Ascending aorta (tissue), 2 donors: ENCODE results near the gene CROT. TPM values are rescaled to one million over a fixed set of nuclear protein-coding genes. Genes with fewer than 3 reads are reported as not detected.

ENCODE experiments used
- DNase-seq, 2 donors: peaks; one replicate each; pipeline ENCODE4 v3.0.0-alpha.2; 2019; ENCODE audit warnings: low spot score in 2 of 2
- H3K27ac ChIP-seq, 2 donors: fragments of 200-600 bp; sonication (generic); one replicate each; pipeline ENCODE4 v1.5.1; 2016 to 2017; ENCODE audit warnings: mild to moderate bottlenecking in 1 of 2
- H3K27me3 ChIP-seq: fragments of 200-600 bp; sonication (generic); one replicate; pipeline ENCODE4 v1.5.1; 2017
- H3K36me3 ChIP-seq, 2 donors: fragments of 200-600 bp; sonication (generic); one replicate each; pipeline ENCODE4 v1.5.1; 2016
- H3K4me1 ChIP-seq, 2 donors: fragments of 200-600 bp; sonication (generic); one replicate each; pipeline ENCODE4 v1.5.1; 2016 to 2017; ENCODE audit warnings: mild to moderate bottlenecking in 1 of 2
- H3K4me3 ChIP-seq, 2 donors: fragments of 200-600 bp; sonication (generic); one replicate each; pipeline ENCODE4 v1.5.1; 2016 to 2017; ENCODE audit warnings: mild to moderate bottlenecking in 1 of 2
- H3K9me3 ChIP-seq, 2 donors: fragments of 200-600 bp; sonication (generic); one replicate each; pipeline ENCODE4 v1.5.1; 2016
- intact Hi-C: fragments of 100-400 bp; cut with DNase I; formaldehyde crosslinking; loops from one replicate; pipeline ENCODE4 v1.15.1; 2023
- total RNA-seq: library from RNA; depleted of rRNA; stranded (reverse); fragments of >200 nt; gene quantifications from one replicate; pipeline ENCODE4 v1.1.0, GENCODE V29; 2016
- TF ChIP-seq, protein P1 (sequence below), 3 experiments: fragments of 200-600 bp in 2 of 3; fragments of 450-650 bp in 1 of 3; sonication (generic) in 2 of 3; IDR thresholded peaks; one replicate each; pipeline ENCODE4 v1.5.1; 2016 to 2019; ENCODE audit warnings: antibody characterized with exemption in 3 of 3, mild to moderate bottlenecking in 1 of 3, moderate library complexity in 1 of 3

Gene CROT
- total RNA-seq, 1 donor from 2014 or later, result 3.0 TPM

DNA sequence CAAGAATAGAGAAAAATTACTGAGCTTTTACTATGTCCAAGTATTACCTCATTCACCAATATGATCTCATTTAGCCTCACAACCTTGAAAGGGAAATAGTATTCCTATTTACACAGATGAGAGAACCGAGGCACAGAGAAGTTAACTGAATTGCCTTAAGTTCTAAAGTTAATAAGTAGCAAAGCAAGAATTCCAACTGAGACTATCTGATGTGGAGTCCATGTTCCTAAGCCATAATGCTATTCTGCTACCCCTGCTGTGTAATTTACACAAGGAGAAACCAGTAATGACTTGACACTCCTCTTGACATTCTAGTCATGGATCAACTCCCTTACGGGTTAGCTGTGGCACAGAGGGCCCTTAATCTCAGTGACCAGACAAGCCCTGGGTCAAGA lies 69.3 kb downstream of the CROT start:
- H3K4me3 ChIP-seq, result no peak overlapping the region
- H3K27me3 ChIP-seq, result no peaks in the 10 kb centered on the region
- no peaks in the 10 kb centered on the region for H3K9me3 ChIP-seq
- intact Hi-C loops, result loop anchor here (5.0 kb wide), 1 partner anchor 262 kb away; the partner anchor contains the start of gene DMTF1
- DNase-seq, result no peak
- TF ChIP-seq, protein P1, sequence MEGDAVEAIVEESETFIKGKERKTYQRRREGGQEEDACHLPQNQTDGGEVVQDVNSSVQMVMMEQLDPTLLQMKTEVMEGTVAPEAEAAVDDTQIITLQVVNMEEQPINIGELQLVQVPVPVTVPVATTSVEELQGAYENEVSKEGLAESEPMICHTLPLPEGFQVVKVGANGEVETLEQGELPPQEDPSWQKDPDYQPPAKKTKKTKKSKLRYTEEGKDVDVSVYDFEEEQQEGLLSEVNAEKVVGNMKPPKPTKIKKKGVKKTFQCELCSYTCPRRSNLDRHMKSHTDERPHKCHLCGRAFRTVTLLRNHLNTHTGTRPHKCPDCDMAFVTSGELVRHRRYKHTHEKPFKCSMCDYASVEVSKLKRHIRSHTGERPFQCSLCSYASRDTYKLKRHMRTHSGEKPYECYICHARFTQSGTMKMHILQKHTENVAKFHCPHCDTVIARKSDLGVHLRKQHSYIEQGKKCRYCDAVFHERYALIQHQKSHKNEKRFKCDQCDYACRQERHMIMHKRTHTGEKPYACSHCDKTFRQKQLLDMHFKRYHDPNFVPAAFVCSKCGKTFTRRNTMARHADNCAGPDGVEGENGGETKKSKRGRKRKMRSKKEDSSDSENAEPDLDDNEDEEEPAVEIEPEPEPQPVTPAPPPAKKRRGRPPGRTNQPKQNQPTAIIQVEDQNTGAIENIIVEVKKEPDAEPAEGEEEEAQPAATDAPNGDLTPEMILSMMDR (IDR thresholded peaks at IDR 0.05), result no peak
- H3K27ac ChIP-seq, result peak overlapping the region; percentile 72 to 74
- peaks cover 0 to 14% of the 10 kb centered on the region in 2 donors for H3K4me1 ChIP-seq
- no peaks in the 10 kb centered on the region for H3K36me3 ChIP-seq

DNA sequence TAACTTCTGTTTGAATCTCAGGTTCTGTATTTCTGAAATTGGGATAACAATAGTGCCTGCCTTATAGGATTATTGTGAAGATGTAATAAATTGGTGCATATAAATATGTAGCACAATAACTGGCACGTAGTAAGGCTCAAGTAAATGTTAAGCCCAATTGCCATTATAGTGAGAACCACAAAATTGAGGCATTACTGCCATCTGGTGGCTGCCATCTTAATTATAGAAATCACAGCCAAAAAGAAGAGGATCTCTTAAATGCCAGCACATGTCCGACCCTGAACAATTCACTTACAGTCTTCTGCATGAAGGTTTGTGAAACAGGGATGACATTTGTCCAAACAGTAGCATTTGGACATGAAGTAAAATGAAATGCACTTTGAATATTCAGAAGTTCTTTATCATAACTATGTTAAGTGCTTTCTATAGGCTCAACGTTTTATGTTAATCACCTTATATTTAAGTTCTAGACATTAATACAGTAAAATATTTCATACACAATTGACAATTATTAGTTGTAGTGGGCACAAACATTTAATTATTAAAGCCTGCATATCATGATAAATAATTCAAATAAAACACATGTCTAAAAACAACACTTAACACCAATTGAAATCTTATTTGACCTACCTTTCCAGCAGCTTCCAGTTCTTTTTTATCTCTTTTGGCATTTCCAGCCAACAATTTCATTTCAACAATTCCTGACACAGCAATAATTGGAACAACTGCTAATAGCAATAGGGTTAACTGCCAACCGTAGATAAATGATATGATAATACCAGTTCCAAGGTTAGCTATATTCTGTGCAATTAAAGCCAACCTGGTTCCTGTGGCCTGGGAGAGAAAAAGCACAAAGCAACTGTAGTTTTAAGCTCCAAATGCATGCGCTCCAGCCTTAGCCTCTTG lies 71.5 kb downstream of the CROT start:
- peak in 1 of 2 donors; percentile 73 for DNase-seq
- Histone ChIP-seq H3K4me1 (peaks cover 0 to 3% of the 10 kb centered on the region in 2 donors), H3K27me3 (no peaks in the 10 kb centered on the region), H3K27ac (no peak overlapping the region), H3K4me3 (no peak overlapping the region), H3K36me3 (no peaks in the 10 kb centered on the region), H3K9me3 (no peaks in the 10 kb centered on the region)
- TF ChIP-seq, protein P1 (IDR thresholded peaks at IDR 0.05), result peak; percentile 40 to 70 (median 50)
- intact Hi-C loops, result loop anchor here (1.0 kb wide), 2 partner anchors 72 to 105 kb away; partner anchors contain the start of gene CROT

DNA sequence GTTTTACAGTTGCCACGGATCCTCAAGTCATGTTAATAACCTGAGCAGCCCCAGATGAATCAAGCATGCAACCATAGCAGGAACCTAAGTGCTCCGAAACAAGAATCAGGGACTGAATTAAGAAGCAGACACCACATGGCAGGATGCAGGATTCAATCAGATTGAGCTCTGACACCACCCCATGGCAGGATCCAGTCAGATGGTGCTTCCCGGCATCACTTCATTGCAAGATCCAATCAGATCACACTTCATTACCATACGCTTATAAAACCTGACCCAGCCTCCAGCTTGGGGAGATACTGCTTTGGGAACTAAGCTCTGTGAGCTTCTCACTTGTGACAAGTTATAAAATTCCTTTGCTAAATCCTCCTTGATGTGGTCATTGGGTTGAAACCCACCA lies 74.7 kb downstream of the CROT start:
- DNase-seq, result no peak
- H3K9me3 ChIP-seq, result no peaks in the 10 kb centered on the region
- intact Hi-C loops, result no loop called here
- H3K27ac ChIP-seq, result no peak overlapping the region
- TF ChIP-seq, protein P1 (IDR thresholded peaks at IDR 0.05), result no peak
- no peak overlapping the region for H3K4me3 ChIP-seq
- no peaks in the 10 kb centered on the region for H3K27me3 ChIP-seq
- no peaks in the 10 kb centered on the region for H3K36me3 ChIP-seq
- no peaks in the 10 kb centered on the region for H3K4me1 ChIP-seq

DNA sequence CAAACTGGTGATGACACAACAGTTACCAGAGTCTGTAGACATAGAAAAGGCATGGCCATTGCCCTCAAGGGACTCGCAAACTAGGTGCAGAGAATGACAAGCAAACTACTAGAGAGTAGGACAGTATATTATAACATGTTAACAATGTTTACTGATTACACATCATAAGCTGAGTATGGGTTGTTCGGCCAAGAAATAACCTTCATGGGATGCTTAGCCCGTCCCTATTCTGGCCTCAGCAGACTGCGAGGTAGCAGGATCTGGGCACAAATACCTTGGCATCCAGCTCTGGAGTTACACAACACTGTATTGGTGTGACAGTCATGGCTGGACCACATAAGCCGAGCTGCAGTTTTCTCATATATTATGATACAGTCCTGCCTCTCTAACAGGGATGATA lies 78.6 kb downstream of the CROT start:
- Histone ChIP-seq H3K4me3 (no peak overlapping the region), H3K27ac (no peak overlapping the region), H3K27me3 (no peaks in the 10 kb centered on the region), H3K4me1 (no peaks in the 10 kb centered on the region), H3K9me3 (no peaks in the 10 kb centered on the region), H3K36me3 (no peaks in the 10 kb centered on the region)
- DNase-seq, result no peak
- intact Hi-C loops, result no loop called here
- TF ChIP-seq, protein P1 (IDR thresholded peaks at IDR 0.05), result no peak

DNA sequence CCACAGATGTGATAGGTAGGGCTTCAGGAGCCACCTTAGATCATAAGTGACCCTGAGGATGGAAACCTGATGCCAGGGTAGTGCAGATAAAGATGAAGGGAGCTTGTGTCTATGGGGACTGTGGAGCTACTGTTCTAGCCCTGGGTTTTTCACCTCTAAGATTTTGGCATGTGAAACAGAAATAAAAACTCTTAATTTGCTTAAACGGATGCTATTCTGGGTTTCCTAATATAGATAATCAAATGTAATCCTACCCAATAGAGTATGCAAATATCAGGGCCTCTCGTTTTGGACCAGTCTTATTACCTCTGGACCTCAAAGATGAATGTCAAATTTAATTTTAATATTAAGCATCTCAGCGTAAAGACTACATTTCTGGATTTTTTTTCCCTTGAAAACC lies 80.7 kb downstream of the CROT start:
- H3K9me3 ChIP-seq, result no peaks in the 10 kb centered on the region
- TF ChIP-seq, protein P1 (IDR thresholded peaks at IDR 0.05), result no peak
- no peaks in the 10 kb centered on the region for H3K36me3 ChIP-seq
- H3K4me1 ChIP-seq, result no peaks in the 10 kb centered on the region
- intact Hi-C loops, result no loop called here
- H3K27me3 ChIP-seq, result no peaks in the 10 kb centered on the region
- DNase-seq, result no peak
- H3K4me3 ChIP-seq, result no peak overlapping the region
- no peak overlapping the region for H3K27ac ChIP-seq
